ENCODE results near the gene USP7.
"Not testable (repeated sequence)": the region's sequence is repeated elsewhere in the genome, so short reads cannot be mapped to it uniquely, and the experiment has no call there.

The USP7 gene

GRCh38 chr16:8845699-8846298 lies 117.9 kb downstream of the USP7 start:
- no peak for TF ChIP-seq CTCF (IDR thresholded peaks at IDR 0.05; ENCODE audit: insufficient read depth, low read depth, low read length, missing control alignments)
- no peak for DNase-seq (ENCODE audit: low read depth)
- no peak overlapping the region for H3K4me3 ChIP-seq (ENCODE audit: low read length)

- H3K4me3 ChIP-seq (ENCODE audit: low read length); DNase-seq (ENCODE audit: low read depth): not testable (repeated sequence)
Observed at GRCh38 chr16:8843296-8843695, 120.4 kb downstream of the USP7 start.
